ES-I3 (cell line): ENCODE results near the gene SLF2.
"Not testable (repeated sequence)": the region's sequence is repeated elsewhere in the genome, so short reads cannot be mapped to it uniquely, and the experiment has no call there.

ENCODE experiments used
- H3K36me3 ChIP-seq: 2 replicates; pipeline ENCODE4 v1.6.1; 2013; ENCODE audit warnings: mild to moderate bottlenecking, low read length, control low read depth, moderate library complexity; ENCODE audit not compliant: insufficient read depth
- H3K4me1 ChIP-seq: 2 replicates; pipeline ENCODE4 v1.6.1; 2013; ENCODE audit warnings: mild to moderate bottlenecking, control low read depth, low read length; ENCODE audit not compliant: insufficient read depth
- H3K9ac ChIP-seq: 2 replicates; pipeline ENCODE4 v1.6.1; 2013; ENCODE audit warnings: low read depth, mild to moderate bottlenecking, low read length, moderate library complexity
- H3K9me3 ChIP-seq: 2 replicates; pipeline ENCODE4 v1.6.1; 2013; ENCODE audit warnings: mild to moderate bottlenecking, low read length, moderate library complexity; ENCODE audit not compliant: control insufficient read depth, insufficient read depth

Gene SLF2

GRCh38 chr10:100873827-100874326, 38.9 kb upstream of the SLF2 start:
- Histone ChIP-seq H3K36me3 (no peaks in the 10 kb centered on the region), H3K9ac (no peak overlapping the region), H3K9me3 (no peaks in the 10 kb centered on the region), H3K4me1 (no peaks in the 10 kb centered on the region; the same call in 1 of the 2 replicates)

GRCh38 chr10:100874702-100875483, 37.9 kb upstream of the SLF2 start:
- no peaks in the 10 kb centered on the region for H3K9me3 ChIP-seq
- H3K9ac ChIP-seq, result no peak overlapping the region
- no peaks in the 10 kb centered on the region; the same call in 1 of the 2 replicates for H3K4me1 ChIP-seq
- H3K36me3 ChIP-seq, result no peaks in the 10 kb centered on the region

GRCh38 chr10:100875484-100876166, 37.1 kb upstream of the SLF2 start:
- H3K4me1 ChIP-seq, result no peaks in the 10 kb centered on the region; the same call in 1 of the 2 replicates
- no peaks in the 10 kb centered on the region for H3K9me3 ChIP-seq
- no peaks in the 10 kb centered on the region for H3K36me3 ChIP-seq
- no peak overlapping the region for H3K9ac ChIP-seq

GRCh38 chr10:100876585-100877460, 35.9 kb upstream of the SLF2 start:
- Histone ChIP-seq H3K9me3 (no peaks in the 10 kb centered on the region), H3K36me3 (no peaks in the 10 kb centered on the region), H3K4me1 (no peaks in the 10 kb centered on the region; the same call in 1 of the 2 replicates), H3K9ac (no peak overlapping the region)

- Histone ChIP-seq H3K9me3 (no peaks in the 10 kb centered on the region), H3K9ac (no peak overlapping the region), H3K4me1 (no peaks in the 10 kb centered on the region; the same call in 1 of the 2 replicates), H3K36me3 (no peaks in the 10 kb centered on the region)
Measured at GRCh38 chr10:100877461-100877850, 35.3 kb upstream of the SLF2 start.

GRCh38 chr10:100878291-100878910, 34.4 kb upstream of the SLF2 start:
- Histone ChIP-seq H3K36me3 (no peaks in the 10 kb centered on the region), H3K9ac (no peak overlapping the region), H3K9me3 (no peaks in the 10 kb centered on the region), H3K4me1 (no peaks in the 10 kb centered on the region; the same call in 1 of the 2 replicates)

- no peaks in the 10 kb centered on the region for H3K9me3 ChIP-seq
- no peak overlapping the region for H3K9ac ChIP-seq
- no peaks in the 10 kb centered on the region; the same call in 1 of the 2 replicates for H3K4me1 ChIP-seq
- H3K36me3 ChIP-seq, result no peaks in the 10 kb centered on the region
Measured at GRCh38 chr10:100879741-100880360, 32.9 kb upstream of the SLF2 start.

GRCh38 chr10:100881556-100882213, 31.1 kb upstream of the SLF2 start:
- H3K9me3 ChIP-seq, result no peaks in the 10 kb centered on the region
- H3K9ac ChIP-seq, result no peak overlapping the region
- H3K36me3 ChIP-seq, result no peaks in the 10 kb centered on the region
- no peaks in the 10 kb centered on the region; the same call in 1 of the 2 replicates for H3K4me1 ChIP-seq

GRCh38 chr10:100882252-100882651, 30.5 kb upstream of the SLF2 start:
- no peaks in the 10 kb centered on the region for H3K36me3 ChIP-seq
- no peaks in the 10 kb centered on the region for H3K9me3 ChIP-seq
- H3K4me1 ChIP-seq, result no peaks in the 10 kb centered on the region; the same call in 1 of the 2 replicates
- H3K9ac ChIP-seq, result no peak overlapping the region

- H3K9ac ChIP-seq, result no peak overlapping the region
- no peaks in the 10 kb centered on the region; the same call in 1 of the 2 replicates for H3K4me1 ChIP-seq
- H3K9me3 ChIP-seq, result no peaks in the 10 kb centered on the region
- H3K36me3 ChIP-seq, result no peaks in the 10 kb centered on the region
Measured at GRCh38 chr10:100882671-100883311, 30.0 kb upstream of the SLF2 start.

- H3K9me3 ChIP-seq, result no peaks in the 10 kb centered on the region
- no peaks in the 10 kb centered on the region for H3K4me1 ChIP-seq
- H3K9ac ChIP-seq, result no peak overlapping the region
- H3K36me3 ChIP-seq, result no peaks in the 10 kb centered on the region
Measured at GRCh38 chr10:100883312-100883821, 29.4 kb upstream of the SLF2 start.

GRCh38 chr10:100885611-100886010, 27.2 kb upstream of the SLF2 start:
- H3K4me1 ChIP-seq, H3K36me3 ChIP-seq, H3K9me3 ChIP-seq, H3K9ac ChIP-seq: not testable (repeated sequence)
